Neuronal stem cell (in vitro differentiated cells): ENCODE data around the gene AANAT. TPM values are rescaled to one million over a fixed set of nuclear protein-coding genes. Genes with fewer than 3 reads are reported as not detected.

ENCODE experiments used
- DNase-seq: peaks from one replicate; pipeline ENCODE4 v3.0.0-alpha.2; 2013; ENCODE audit warnings: low spot score
- H2AFZ ChIP-seq: one replicate; pipeline ENCODE4 v1.6.1; 2013; ENCODE audit warnings: mild to moderate bottlenecking, low read length, inconsistent platforms
- H2AK5ac ChIP-seq: 2 replicates; pipeline ENCODE4 v1.6.1; 2013; ENCODE audit warnings: low read depth, mild to moderate bottlenecking, inconsistent platforms, low read length, moderate library complexity, mixed read lengths
- H2BK120ac ChIP-seq: 2 replicates; pipeline ENCODE4 v1.6.1; 2013; ENCODE audit warnings: low read depth, mild to moderate bottlenecking, inconsistent platforms, low read length, moderate library complexity, mixed read lengths
- H2BK12ac ChIP-seq: one replicate; pipeline ENCODE4 v1.6.1; 2013; ENCODE audit warnings: low read length, inconsistent platforms
- H2BK15ac ChIP-seq: 2 replicates; pipeline ENCODE4 v1.6.1; 2013; ENCODE audit warnings: mild to moderate bottlenecking, low read length, inconsistent platforms, mixed read lengths
- H2BK5ac ChIP-seq: one replicate; pipeline ENCODE4 v1.6.1; 2013; ENCODE audit warnings: inconsistent platforms, mild to moderate bottlenecking, low read length, moderate library complexity
- H3K14ac ChIP-seq: one replicate; pipeline ENCODE4 v1.6.1; 2013; ENCODE audit warnings: low read length, inconsistent platforms
- H3K18ac ChIP-seq: 2 replicates; pipeline ENCODE4 v1.6.1; 2013; ENCODE audit warnings: low read length, inconsistent platforms
- H3K23ac ChIP-seq: 2 replicates; pipeline ENCODE4 v1.6.1; 2013; ENCODE audit warnings: low read depth, mild to moderate bottlenecking, mixed read lengths, low read length, inconsistent platforms; ENCODE audit not compliant: poor library complexity
- H3K27ac ChIP-seq: replicated peaks from 3 replicates; pipeline ENCODE4 v1.5.1; 2013; ENCODE audit warnings: low read length, inconsistent platforms
- H3K27me3 ChIP-seq, 3 experiments: 2 replicates each; pipeline ENCODE4 v1.6.1; 2013; ENCODE audit warnings: low read length in 3 of 3, mild to moderate bottlenecking in 2 of 3, inconsistent platforms in 1 of 3, low read depth in 1 of 3, mixed read lengths in 1 of 3, moderate library complexity in 1 of 3; ENCODE audit not compliant: control insufficient read depth in 3 of 3, insufficient read depth in 3 of 3
- H3K36me3 ChIP-seq, 2 donors: replicated peaks in 1 of 2; 2 replicates each; pipeline ENCODE4 v1.6.1; 2013; ENCODE audit warnings: low read length in 2 of 2; ENCODE audit not compliant: control insufficient read depth in 2 of 2, insufficient read depth in 2 of 2
- H3K4ac ChIP-seq: 2 replicates; pipeline ENCODE4 v1.6.1; 2013; ENCODE audit warnings: inconsistent platforms, mild to moderate bottlenecking, low read length, moderate library complexity
- H3K4me1 ChIP-seq, 2 donors: 1 replicate in 1 of 2; 2 replicates in 1 of 2; pipeline ENCODE4 v1.6.1; 2013; ENCODE audit warnings: low read length in 2 of 2, low read depth in 1 of 2; ENCODE audit not compliant: control insufficient read depth in 2 of 2, insufficient read depth in 1 of 2
- H3K4me2 ChIP-seq: one replicate; pipeline ENCODE4 v1.6.1; 2013; ENCODE audit warnings: mild to moderate bottlenecking, low read length, inconsistent platforms; ENCODE audit not compliant: insufficient read depth, poor library complexity, severe bottlenecking
- H3K4me3 ChIP-seq, 2 donors: 2 replicates each; pipeline ENCODE4 v1.5.1; 2013; ENCODE audit warnings: low read length in 2 of 2, mild to moderate bottlenecking in 2 of 2, inconsistent platforms in 1 of 2, moderate library complexity in 1 of 2
- H3K79me1 ChIP-seq: one replicate; pipeline ENCODE4 v1.6.1; 2013; ENCODE audit warnings: low read depth, mild to moderate bottlenecking, inconsistent platforms, low read length, moderate library complexity
- H3K9ac ChIP-seq: one replicate; pipeline ENCODE4 v1.6.1; 2013; ENCODE audit warnings: mild to moderate bottlenecking, low read depth, low read length, inconsistent platforms; ENCODE audit not compliant: poor library complexity
- H3K9me3 ChIP-seq, 2 donors: replicated peaks in 1 of 2; 2 replicates each; pipeline versions ENCODE3 to v1.6.1; 2013; ENCODE audit warnings: low read length in 2 of 2, mild to moderate bottlenecking in 2 of 2, inconsistent platforms in 1 of 2, low read depth in 1 of 2, mixed read lengths in 1 of 2, moderate library complexity in 1 of 2; ENCODE audit not compliant: control insufficient read depth in 2 of 2, insufficient read depth in 1 of 2
- H4K8ac ChIP-seq: one replicate; pipeline ENCODE4 v1.6.1; 2013; ENCODE audit warnings: low read depth, mild to moderate bottlenecking, inconsistent platforms, low read length, moderate library complexity
- H4K91ac ChIP-seq: one replicate; pipeline ENCODE4 v1.6.1; 2013; ENCODE audit warnings: low read length, low read depth, mild to moderate bottlenecking, inconsistent platforms; ENCODE audit not compliant: poor library complexity
- WGBS, 2 donors: extraction: QIAGEN DNeasy Blood & Tissue Kit; methylation state at CpG; one replicate each; pipeline ENCODE4 v1.1.7; 2013; ENCODE audit warnings: missing lambda C conversion rate in 2 of 2, mixed read lengths in 1 of 2; ENCODE audit not compliant: insufficient read length in 2 of 2, insufficient replicate concordance in 1 of 2; ENCODE audit errors: extremely low coverage in 2 of 2; 5-methylcytosine and 5-hydroxymethylcytosine counted together
- polyA plus RNA-seq, 2 experiments: library from polyadenylated mRNA; stranded (reverse); fragments of 200-250 nt; gene quantifications; one replicate each; pipeline ENCODE4 v1.2.3, GENCODE V29; 2013

Gene AANAT
- 0.13 TPM for polyA plus RNA-seq (2013, experiment 1 of 2)
- not detected for polyA plus RNA-seq (2013, experiment 2 of 2)

- Histone ChIP-seq H3K18ac (peak within 1 kb of the TSS; percentile 40), H4K91ac (no peak within 1 kb of the TSS), H3K36me3 (no peaks in the 10 kb centered on the region), H3K4me2 (no peak within 1 kb of the TSS), H2AK5ac (peak within 1 kb of the TSS; percentile 73), H2BK5ac (peak within 1 kb of the TSS; percentile 0), H4K8ac (no peak within 1 kb of the TSS), H3K23ac (peak within 1 kb of the TSS; percentile 20), H3K9me3 (no peaks in the 10 kb centered on the region), H2BK12ac (peak within 1 kb of the TSS; percentile 49), H3K9ac (peak within 1 kb of the TSS; percentile 12), H2AFZ (peak within 1 kb of the TSS; percentile 82), H3K27me3 (peaks cover 0 to 48% (median 0%) of the 10 kb centered on the region in 3 experiments), H3K4me3 (no peak within 1 kb of the TSS), H3K14ac (peak within 1 kb of the TSS; percentile 42), H2BK15ac (peak within 1 kb of the TSS; percentile 37), H3K4ac (peak within 1 kb of the TSS; percentile 53), H3K27ac (no peak within 1 kb of the TSS), H3K4me1 (peaks cover 4 to 8% of the 10 kb centered on the region in 2 donors), H2BK120ac (no peak within 1 kb of the TSS), H3K79me1 (peaks cover 2% of the 10 kb centered on the region)
- no peak for DNase-seq
- no CpG with 5 or more reads among the region's 11 CpGs for WGBS, 2 donors
These were observed at the start of gene AANAT for GRCh38 chr17:76467366-76467765. AANAT (plus strand) TSS chr17:76467603; CDS start chr17:76468747, 1,144 bp downstream.

DNA sequence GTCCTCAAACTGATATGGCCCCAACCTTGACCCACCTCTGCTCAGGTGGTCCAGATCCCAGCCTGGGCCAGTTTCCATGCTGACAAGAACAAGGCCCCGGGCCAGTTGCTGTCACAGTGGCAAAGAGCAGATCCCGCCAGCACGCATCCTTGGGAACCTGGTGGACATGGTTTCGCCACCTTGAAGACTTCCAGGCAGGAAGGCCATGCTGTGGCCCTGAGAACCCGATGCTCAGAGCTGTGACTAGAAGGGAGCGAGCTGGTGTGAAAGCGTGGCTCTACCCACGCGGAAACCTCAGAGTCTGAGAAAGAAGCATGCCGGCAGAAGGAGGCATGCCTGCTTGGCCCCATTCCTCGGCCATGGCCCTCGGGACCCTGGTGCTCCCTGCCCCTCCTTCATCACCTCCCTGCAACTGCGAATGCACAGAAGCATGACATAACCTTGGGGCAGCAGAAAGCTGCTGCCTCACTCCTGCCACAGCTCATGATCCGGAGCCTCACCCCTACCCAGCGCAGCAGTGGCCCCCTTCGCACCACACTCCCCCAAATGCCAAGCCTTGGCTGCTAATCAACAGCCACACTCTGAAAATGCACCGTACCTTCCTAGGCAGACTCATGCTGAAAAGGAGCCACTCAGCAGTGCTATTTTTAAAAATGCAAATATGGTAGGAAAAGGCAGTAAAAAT lies 47.7 kb upstream of the AANAT start:
- Histone ChIP-seq H4K8ac (no peak overlapping the region), H3K79me1 (peaks cover 2% of the 10 kb centered on the region), H3K4me3 (no peak overlapping the region), H3K27me3 (no peaks in the 10 kb centered on the region), H2AK5ac (no peak overlapping the region), H2BK5ac (no peak overlapping the region), H3K36me3 (peaks cover 5 to 32% of the 10 kb centered on the region in 2 donors), H3K27ac (no peak overlapping the region), H3K18ac (no peak overlapping the region), H4K91ac (no peak overlapping the region), H3K9ac (no peak overlapping the region), H3K4me2 (no peak overlapping the region), H3K14ac (no peak overlapping the region), H3K23ac (peak overlapping the region; percentile 22), H2BK12ac (no peak overlapping the region), H2BK120ac (no peak overlapping the region), H3K4me1 (peaks cover 5 to 6% of the 10 kb centered on the region in 2 donors), H3K4ac (no peak overlapping the region), H2AFZ (no peak overlapping the region), H3K9me3 (peaks cover 0 to 19% of the 10 kb centered on the region in 2 donors), H2BK15ac (no peak overlapping the region)
- no peak for DNase-seq
- no CpG with 5 or more reads among the region's 17 CpGs for WGBS, 2 donors

- Histone ChIP-seq H2BK15ac (no peak overlapping the region), H4K91ac (no peak overlapping the region), H3K9ac (no peak overlapping the region), H3K18ac (no peak overlapping the region), H2BK12ac (no peak overlapping the region), H2BK120ac (no peak overlapping the region), H3K4me1 (no peaks in the 10 kb centered on the region), H3K23ac (no peak overlapping the region), H4K8ac (no peak overlapping the region), H3K79me1 (no peaks in the 10 kb centered on the region), H3K4me2 (no peak overlapping the region), H2AFZ (no peak overlapping the region), H3K27me3 (no peaks in the 10 kb centered on the region), H3K4me3 (no peak overlapping the region), H3K14ac (no peak overlapping the region), H2AK5ac (no peak overlapping the region), H3K36me3 (peaks cover 5 to 32% of the 10 kb centered on the region in 2 donors), H2BK5ac (no peak overlapping the region), H3K4ac (no peak overlapping the region), H3K27ac (no peak overlapping the region), H3K9me3 (peaks cover 0 to 19% of the 10 kb centered on the region in 2 donors)
- DNase-seq = no peak
- WGBS, 2 donors = no CpG with 5 or more reads among the region's 10 CpGs
These were observed 46.9 kb upstream of the AANAT start for GRCh38 chr17:76420356-76421043.

DNA sequence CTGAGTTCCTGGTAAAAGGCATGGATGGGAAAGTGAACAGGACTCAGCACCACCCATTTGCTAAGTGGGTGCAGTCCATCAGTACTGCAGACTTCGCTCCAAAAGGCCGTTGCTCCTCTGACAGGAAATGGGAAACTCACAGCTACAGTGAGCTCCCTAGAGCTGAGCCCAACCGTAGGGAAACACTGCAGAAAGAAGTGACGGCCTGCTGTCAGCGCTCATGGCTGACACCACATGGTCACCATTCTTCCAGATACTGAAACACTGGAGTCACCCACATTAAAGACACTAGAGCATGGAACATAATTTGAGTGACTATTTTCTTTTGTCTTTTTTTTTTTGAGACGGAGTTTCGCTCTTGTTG lies 46.4 kb upstream of the AANAT start:
- Histone ChIP-seq H3K36me3 (peaks cover 5 to 32% of the 10 kb centered on the region in 2 donors), H2BK5ac (no peak overlapping the region), H3K9me3 (peaks cover 0 to 19% of the 10 kb centered on the region in 2 donors), H2BK12ac (no peak overlapping the region), H3K9ac (no peak overlapping the region), H4K91ac (no peak overlapping the region), H3K27me3 (no peaks in the 10 kb centered on the region), H4K8ac (no peak overlapping the region), H3K27ac (no peak overlapping the region), H2BK120ac (no peak overlapping the region), H3K4ac (no peak overlapping the region), H3K14ac (no peak overlapping the region), H2AFZ (no peak overlapping the region), H3K4me1 (no peaks in the 10 kb centered on the region), H2BK15ac (no peak overlapping the region), H3K79me1 (no peaks in the 10 kb centered on the region), H3K4me3 (no peak overlapping the region), H3K18ac (no peak overlapping the region), H3K23ac (no peak overlapping the region), H2AK5ac (no peak overlapping the region), H3K4me2 (no peak overlapping the region)
- WGBS, 2 donors = no CpG with 5 or more reads among the region's 7 CpGs
- no peak for DNase-seq
